GM19452 (cell line): ENCODE results near the gene RNF40.
"Not testable (repeated sequence)": the region's sequence is repeated elsewhere in the genome, so short reads cannot be mapped to it uniquely, and the experiment has no call there.

Experiments
- ATAC-seq: cut with Tn5 transposase; IDR thresholded peaks from one replicate; pipeline ENCODE4 v1.9.1; 2021; ENCODE audit not compliant: unreplicated experiment

Gene RNF40

GRCh38 chr16:30780549-30780948 is 18.4 kb downstream of the RNF40 start:
- no peak for ATAC-seq

- no peak for ATAC-seq
Observed at GRCh38 chr16:30782486-30783279, 20.6 kb downstream of the RNF40 start.

GRCh38 chr16:30783280-30784109 is 21.4 kb downstream of the RNF40 start:
- no peak for ATAC-seq

GRCh38 chr16:30784215-30784614 is 22.1 kb downstream of the RNF40 start:
- ATAC-seq, result no peak

GRCh38 chr16:30785126-30786106 is 23.3 kb downstream of the RNF40 start:
- ATAC-seq, result no peak

GRCh38 chr16:30786115-30786935 is 24.2 kb downstream of the RNF40 start:
- ATAC-seq, result no peak

GRCh38 chr16:30786936-30787612 is 25.0 kb downstream of the RNF40 start, which contains the start of gene ZNF629:
Gene ZNF629, minus strand, starts transcription at chr16:30787205. Its CDS starts 2,723 bp downstream, at chr16:30784482.
- ATAC-seq, result no peak

GRCh38 chr16:30787613-30788378 is 25.7 kb downstream of the RNF40 start:
- ATAC-seq, result no peak

- no peak for ATAC-seq
Observed at GRCh38 chr16:30793508-30794069, 31.5 kb downstream of the RNF40 start.

- no peak for ATAC-seq
Observed at GRCh38 chr16:30794634-30795033, 32.5 kb downstream of the RNF40 start.

- no peak for ATAC-seq
Observed at GRCh38 chr16:30797670-30798309, 35.7 kb downstream of the RNF40 start.

- ATAC-seq, result no peak
Observed at GRCh38 chr16:30802936-30803335, 40.8 kb downstream of the RNF40 start.

- no peak for ATAC-seq
Observed at GRCh38 chr16:30805056-30805369, 42.9 kb downstream of the RNF40 start.

- ATAC-seq, result peak; percentile 48
Observed at GRCh38 chr16:30805370-30806169, 43.4 kb downstream of the RNF40 start.

- ATAC-seq, result no peak
Observed at GRCh38 chr16:30808146-30808545, 46.0 kb downstream of the RNF40 start.

GRCh38 chr16:30808890-30809426 is 46.8 kb downstream of the RNF40 start:
- not testable (repeated sequence) for ATAC-seq

- ATAC-seq, result not testable (repeated sequence)
Observed at GRCh38 chr16:30809675-30810074, 47.6 kb downstream of the RNF40 start.
